ENCODE data around the gene CYTH1. TPM values are rescaled to one million over a fixed set of nuclear protein-coding genes. Genes with fewer than 3 reads are reported as not detected.

Gene CYTH1
- total RNA-seq, 1 donor from 2014 or later: 25.0 TPM

GRCh38 chr17:78819806-78820792 lies 38.0 kb upstream of the CYTH1 start:
- Histone ChIP-seq H4K20me1 (ENCODE audit: insufficient read depth, low read length) (peaks cover 32% of the 10 kb centered on the region), H3K36me3 (ENCODE audit: insufficient read depth, low read length) (peaks cover 68% of the 10 kb centered on the region), H3K27me3 (ENCODE audit: insufficient read depth, low read length) (no peaks in the 10 kb centered on the region), H3K4me1 (ENCODE audit: insufficient read depth, low read length) (peaks cover 23% of the 10 kb centered on the region), H3K4me3 (ENCODE audit: insufficient read depth, low read depth, low read length) (no peak overlapping the region), H3K9ac (ENCODE audit: low read length) (no peak overlapping the region), H3K9me3 (ENCODE audit: insufficient read depth, low read depth, low read length) (no peaks in the 10 kb centered on the region), H2AFZ (ENCODE audit: low read depth, low read length) (no peak overlapping the region), H3K4me2 (ENCODE audit: low read length) (no peak overlapping the region), H3K27ac (ENCODE audit: low read depth, low read length) (no peak overlapping the region), H3K79me2 (ENCODE audit: insufficient read depth, low read length) (peaks cover 41% of the 10 kb centered on the region)
- H3K36me3 Mint-ChIP-seq (ENCODE audit: low read depth, unreplicated experiment): peaks cover 39% of the 10 kb centered on the region
- TF ChIP-seq, protein P1, sequence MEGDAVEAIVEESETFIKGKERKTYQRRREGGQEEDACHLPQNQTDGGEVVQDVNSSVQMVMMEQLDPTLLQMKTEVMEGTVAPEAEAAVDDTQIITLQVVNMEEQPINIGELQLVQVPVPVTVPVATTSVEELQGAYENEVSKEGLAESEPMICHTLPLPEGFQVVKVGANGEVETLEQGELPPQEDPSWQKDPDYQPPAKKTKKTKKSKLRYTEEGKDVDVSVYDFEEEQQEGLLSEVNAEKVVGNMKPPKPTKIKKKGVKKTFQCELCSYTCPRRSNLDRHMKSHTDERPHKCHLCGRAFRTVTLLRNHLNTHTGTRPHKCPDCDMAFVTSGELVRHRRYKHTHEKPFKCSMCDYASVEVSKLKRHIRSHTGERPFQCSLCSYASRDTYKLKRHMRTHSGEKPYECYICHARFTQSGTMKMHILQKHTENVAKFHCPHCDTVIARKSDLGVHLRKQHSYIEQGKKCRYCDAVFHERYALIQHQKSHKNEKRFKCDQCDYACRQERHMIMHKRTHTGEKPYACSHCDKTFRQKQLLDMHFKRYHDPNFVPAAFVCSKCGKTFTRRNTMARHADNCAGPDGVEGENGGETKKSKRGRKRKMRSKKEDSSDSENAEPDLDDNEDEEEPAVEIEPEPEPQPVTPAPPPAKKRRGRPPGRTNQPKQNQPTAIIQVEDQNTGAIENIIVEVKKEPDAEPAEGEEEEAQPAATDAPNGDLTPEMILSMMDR (IDR thresholded peaks at IDR 0.05; ENCODE audit: insufficient read depth, low read depth, low read length): no peak
- no peak for TF ChIP-seq EZH2 (IDR thresholded peaks at IDR 0.05; ENCODE audit: insufficient read depth, low read length)
- H3K4me3 Mint-ChIP-seq (ENCODE audit: unreplicated experiment): no peak overlapping the region
- H3K27ac Mint-ChIP-seq (ENCODE audit: unreplicated experiment): no peak overlapping the region
- H3K27me3 Mint-ChIP-seq (ENCODE audit: low read depth, unreplicated experiment): no peaks in the 10 kb centered on the region
- DNase-seq (ENCODE audit: low read depth) (no peak), FAIRE-seq (no peak)
- H3K4me1 Mint-ChIP-seq (ENCODE audit: low read depth, unreplicated experiment): peaks cover 15% of the 10 kb centered on the region
- no peaks in the 10 kb centered on the region for H3K9me3 Mint-ChIP-seq (ENCODE audit: unreplicated experiment)

- no peak overlapping the region for H3K4me3 Mint-ChIP-seq (ENCODE audit: unreplicated experiment)
- Histone ChIP-seq H3K4me2 (ENCODE audit: low read length) (no peak overlapping the region), H3K9me3 (ENCODE audit: insufficient read depth, low read depth, low read length) (no peaks in the 10 kb centered on the region), H2AFZ (ENCODE audit: low read depth, low read length) (no peak overlapping the region), H3K36me3 (ENCODE audit: insufficient read depth, low read length) (peaks cover 62% of the 10 kb centered on the region), H3K79me2 (ENCODE audit: insufficient read depth, low read length) (peaks cover 34% of the 10 kb centered on the region), H3K9ac (ENCODE audit: low read length) (no peak overlapping the region), H3K27ac (ENCODE audit: low read depth, low read length) (no peak overlapping the region), H4K20me1 (ENCODE audit: insufficient read depth, low read length) (peaks cover 26% of the 10 kb centered on the region), H3K4me1 (ENCODE audit: insufficient read depth, low read length) (peaks cover 23% of the 10 kb centered on the region), H3K27me3 (ENCODE audit: insufficient read depth, low read length) (no peaks in the 10 kb centered on the region), H3K4me3 (ENCODE audit: insufficient read depth, low read depth, low read length) (no peak overlapping the region)
- FAIRE-seq (no peak), DNase-seq (ENCODE audit: low read depth) (no peak)
- H3K9me3 Mint-ChIP-seq (ENCODE audit: unreplicated experiment): no peaks in the 10 kb centered on the region
- no peak for TF ChIP-seq EZH2 (IDR thresholded peaks at IDR 0.05; ENCODE audit: insufficient read depth, low read length)
- TF ChIP-seq, protein P1 (IDR thresholded peaks at IDR 0.05; ENCODE audit: insufficient read depth, low read depth, low read length): no peak
- peaks cover 35% of the 10 kb centered on the region for H3K36me3 Mint-ChIP-seq (ENCODE audit: low read depth, unreplicated experiment)
- no peak overlapping the region for H3K27ac Mint-ChIP-seq (ENCODE audit: unreplicated experiment)
- H3K27me3 Mint-ChIP-seq (ENCODE audit: low read depth, unreplicated experiment): no peaks in the 10 kb centered on the region
- peaks cover 15% of the 10 kb centered on the region for H3K4me1 Mint-ChIP-seq (ENCODE audit: low read depth, unreplicated experiment)
Observed at GRCh38 chr17:78819402-78819801, 37.3 kb upstream of the CYTH1 start.

GRCh38 chr17:78818932-78819331 lies 36.9 kb upstream of the CYTH1 start:
- Mint-ChIP-seq H3K27ac (ENCODE audit: unreplicated experiment) (no peak overlapping the region), H3K4me1 (ENCODE audit: low read depth, unreplicated experiment) (peaks cover 15% of the 10 kb centered on the region), H3K27me3 (ENCODE audit: low read depth, unreplicated experiment) (no peaks in the 10 kb centered on the region), H3K4me3 (ENCODE audit: unreplicated experiment) (no peak overlapping the region), H3K36me3 (ENCODE audit: low read depth, unreplicated experiment) (peaks cover 33% of the 10 kb centered on the region), H3K9me3 (ENCODE audit: unreplicated experiment) (no peaks in the 10 kb centered on the region)
- H3K27me3 ChIP-seq (ENCODE audit: insufficient read depth, low read length): no peaks in the 10 kb centered on the region
- no peak overlapping the region for H3K27ac ChIP-seq (ENCODE audit: low read depth, low read length)
- H3K9me3 ChIP-seq (ENCODE audit: insufficient read depth, low read depth, low read length): no peaks in the 10 kb centered on the region
- H2AFZ ChIP-seq (ENCODE audit: low read depth, low read length): no peak overlapping the region
- H3K4me2 ChIP-seq (ENCODE audit: low read length): no peak overlapping the region
- H3K4me3 ChIP-seq (ENCODE audit: insufficient read depth, low read depth, low read length): no peak overlapping the region
- H3K9ac ChIP-seq (ENCODE audit: low read length): no peak overlapping the region
- H3K36me3 ChIP-seq (ENCODE audit: insufficient read depth, low read length): peaks cover 63% of the 10 kb centered on the region
- DNase-seq (ENCODE audit: low read depth) (no peak), FAIRE-seq (no peak)
- peaks cover 23% of the 10 kb centered on the region for H3K4me1 ChIP-seq (ENCODE audit: insufficient read depth, low read length)
- TF ChIP-seq EZH2 (IDR thresholded peaks at IDR 0.05; ENCODE audit: insufficient read depth, low read length): no peak
- TF ChIP-seq, protein P1 (IDR thresholded peaks at IDR 0.05; ENCODE audit: insufficient read depth, low read depth, low read length): no peak
- peaks cover 29% of the 10 kb centered on the region for H3K79me2 ChIP-seq (ENCODE audit: insufficient read depth, low read length)
- H4K20me1 ChIP-seq (ENCODE audit: insufficient read depth, low read length): peaks cover 25% of the 10 kb centered on the region

Measured in astrocyte (in vitro differentiated cells and primary cell).